GM21526 (cell line): ENCODE data around the gene MED13L.
A peak's percentile ranks its signal among the peaks of the same experiment; 100 is the strongest.
"Not testable (repeated sequence)": the region's sequence is repeated elsewhere in the genome, so short reads cannot be mapped to it uniquely, and the experiment has no call there.

Experiments
- ATAC-seq: cut with Tn5 transposase; IDR thresholded peaks from one replicate; pipeline ENCODE4 v1.9.1; 2021; ENCODE audit warnings: moderate library complexity; ENCODE audit not compliant: unreplicated experiment, low FRiP score

Gene MED13L

DNA sequence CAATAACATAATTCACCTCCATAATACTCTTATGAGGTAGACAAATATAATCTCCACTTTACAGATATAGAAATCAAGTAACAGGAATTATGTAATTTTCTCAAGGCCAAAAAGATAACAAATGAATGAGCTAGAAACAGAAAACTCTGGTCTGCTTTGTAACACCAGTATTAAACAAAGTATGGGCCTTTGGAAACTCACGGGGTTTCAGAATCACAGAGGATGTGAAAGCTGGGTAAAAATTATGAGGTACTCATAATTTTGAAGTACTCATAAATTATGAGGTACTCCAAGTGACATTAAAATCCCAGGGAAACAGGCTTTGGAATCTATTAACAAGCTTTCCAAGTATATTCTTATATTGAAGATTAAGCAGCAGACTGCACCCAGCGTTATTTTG, 140.2 kb downstream of the MED13L start:
- ATAC-seq = no peak

DNA sequence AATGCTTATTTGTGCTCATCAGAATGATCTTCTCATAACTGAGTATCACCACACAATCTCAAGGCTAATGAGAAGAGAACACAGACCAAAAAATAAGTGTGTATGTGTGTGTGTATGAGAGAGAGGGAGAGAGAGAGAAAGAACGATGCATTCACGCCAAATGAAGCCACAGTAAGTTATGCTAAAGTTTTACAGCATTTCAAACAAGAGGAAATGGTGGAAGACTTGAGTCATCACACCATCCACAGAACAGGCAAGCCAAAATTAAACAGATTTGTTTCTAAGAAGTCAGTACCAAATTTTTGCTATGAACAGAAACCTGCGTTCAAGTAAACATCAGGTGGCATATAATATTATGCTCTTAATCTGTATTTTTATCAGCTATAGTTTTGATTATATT, 141.2 kb downstream of the MED13L start:
- ATAC-seq = no peak

GRCh38 chr12:116135209-116135930, 142.1 kb downstream of the MED13L start:
- no peak for ATAC-seq

- no peak for ATAC-seq
These were observed 143.8 kb downstream of the MED13L start for GRCh38 chr12:116133636-116134214.

DNA sequence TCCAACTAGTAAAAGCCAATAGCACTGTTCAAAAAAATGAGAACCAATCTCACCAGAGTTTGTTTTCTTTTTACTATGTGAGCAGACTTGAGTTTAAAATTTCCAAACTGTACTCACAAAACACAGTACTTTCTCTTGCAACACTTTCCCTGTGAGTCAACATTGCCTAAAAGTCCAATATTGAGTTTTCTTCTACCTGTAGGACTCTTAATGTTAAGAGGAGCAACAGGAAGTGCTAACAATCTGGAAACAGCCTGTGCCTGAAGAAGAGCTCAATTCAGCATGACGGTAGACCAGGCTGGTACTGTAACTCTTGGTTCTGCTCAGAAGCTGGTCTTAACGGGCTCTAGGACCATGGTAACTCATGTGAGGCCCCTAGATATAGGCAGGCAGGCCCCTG, 144.3 kb downstream of the MED13L start:
- no peak for ATAC-seq

GRCh38 chr12:116131987-116132386, 145.5 kb downstream of the MED13L start:
- ATAC-seq = not testable (repeated sequence)

DNA sequence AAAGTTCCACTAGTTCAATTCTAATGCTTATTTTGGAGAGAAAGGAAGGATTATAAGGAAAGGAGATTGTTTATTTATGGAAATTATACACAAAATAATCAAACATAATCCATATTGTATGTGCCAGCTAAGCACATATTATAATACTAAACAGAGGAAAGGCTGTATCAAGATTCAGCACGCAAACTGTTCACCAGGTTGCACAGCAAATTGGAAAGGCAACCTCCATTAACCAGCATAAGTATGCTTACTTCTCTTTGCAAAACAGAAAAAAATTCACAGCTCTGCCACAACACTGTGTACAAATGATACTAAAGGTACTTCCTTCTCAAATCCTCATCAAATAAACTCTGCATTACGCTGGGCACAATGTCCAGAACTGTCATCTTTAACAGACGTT, 146.3 kb downstream of the MED13L start:
- ATAC-seq = no peak

DNA sequence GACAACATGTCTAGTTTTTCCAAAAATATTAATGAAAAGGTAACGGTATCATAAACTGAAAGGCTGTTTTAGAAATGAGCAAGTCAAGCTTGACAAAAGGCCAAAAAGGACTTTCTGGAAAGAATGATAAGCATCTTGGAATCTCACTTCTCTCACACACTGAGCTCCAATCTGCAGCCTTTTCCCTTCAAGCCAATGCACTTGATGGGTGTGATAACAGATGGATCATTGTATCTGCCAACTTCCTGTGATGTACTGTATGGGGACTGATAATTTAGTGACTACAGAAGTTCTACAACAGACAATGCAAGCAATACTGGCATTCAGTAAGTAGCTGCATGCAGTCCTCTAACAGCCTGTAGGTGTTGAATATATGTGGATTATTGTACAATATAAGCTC, 147.1 kb downstream of the MED13L start:
- ATAC-seq = no peak

DNA sequence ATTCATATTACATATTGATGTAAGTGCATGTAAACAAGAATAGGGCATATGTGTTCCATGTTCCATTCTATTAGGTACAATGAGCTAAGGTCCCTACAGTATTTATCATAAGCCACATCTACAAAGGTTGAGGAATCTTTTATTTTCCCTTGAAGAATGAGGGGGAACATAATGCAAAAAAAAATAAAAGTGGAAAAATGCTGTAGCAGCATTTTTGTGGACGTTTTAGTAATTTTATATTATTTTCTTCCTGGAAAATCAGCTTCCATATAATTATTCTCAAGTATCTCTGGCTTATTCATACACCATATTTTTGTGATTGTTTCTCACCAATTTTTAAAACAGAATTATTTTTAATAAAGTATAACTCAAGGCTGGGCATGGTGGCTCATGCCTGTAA, 148.7 kb downstream of the MED13L start:
- no peak for ATAC-seq

- ATAC-seq = no peak
These were observed 149.6 kb downstream of the MED13L start for GRCh38 chr12:116127859-116128258.

DNA sequence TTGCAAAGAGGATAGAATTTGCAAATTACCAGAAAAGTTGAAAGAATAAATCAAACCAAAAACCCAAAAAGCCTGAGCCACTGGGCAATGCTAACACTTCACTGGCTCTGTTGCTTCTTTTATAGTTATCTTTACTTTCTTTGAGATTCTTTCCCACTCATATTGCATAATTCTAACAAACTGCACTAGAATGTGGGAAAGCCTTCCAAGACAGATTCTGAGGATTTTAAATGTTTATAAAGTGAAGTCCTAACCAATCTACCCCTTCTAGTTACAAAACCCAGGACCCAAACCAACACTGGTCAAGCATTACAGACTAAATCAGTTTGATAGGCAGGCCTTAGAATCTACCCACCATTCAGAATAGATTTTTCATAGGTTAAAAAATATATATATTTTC, 150.9 kb downstream of the MED13L start:
- no peak for ATAC-seq

GRCh38 chr12:116125956-116126566, 151.4 kb downstream of the MED13L start:
- no peak for ATAC-seq

DNA sequence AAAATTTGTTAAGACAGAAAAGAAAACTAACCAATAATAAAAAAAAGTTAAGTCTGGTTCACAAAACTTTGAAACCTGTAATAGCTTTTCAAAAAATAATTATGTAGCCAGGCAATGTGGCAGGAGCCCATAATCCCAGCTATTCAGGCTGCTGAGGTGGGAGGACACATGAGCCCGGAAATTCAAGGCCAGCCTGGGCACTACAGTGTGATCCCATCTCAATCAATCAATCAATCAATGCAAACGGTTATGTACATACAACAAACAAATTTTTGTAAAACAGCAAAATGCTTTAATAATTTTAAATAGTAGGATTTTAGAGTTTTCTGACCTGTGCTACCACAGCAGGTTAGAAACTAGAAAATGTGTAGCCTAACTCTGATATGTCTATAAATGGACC, 152.4 kb downstream of the MED13L start:
- ATAC-seq = no peak

DNA sequence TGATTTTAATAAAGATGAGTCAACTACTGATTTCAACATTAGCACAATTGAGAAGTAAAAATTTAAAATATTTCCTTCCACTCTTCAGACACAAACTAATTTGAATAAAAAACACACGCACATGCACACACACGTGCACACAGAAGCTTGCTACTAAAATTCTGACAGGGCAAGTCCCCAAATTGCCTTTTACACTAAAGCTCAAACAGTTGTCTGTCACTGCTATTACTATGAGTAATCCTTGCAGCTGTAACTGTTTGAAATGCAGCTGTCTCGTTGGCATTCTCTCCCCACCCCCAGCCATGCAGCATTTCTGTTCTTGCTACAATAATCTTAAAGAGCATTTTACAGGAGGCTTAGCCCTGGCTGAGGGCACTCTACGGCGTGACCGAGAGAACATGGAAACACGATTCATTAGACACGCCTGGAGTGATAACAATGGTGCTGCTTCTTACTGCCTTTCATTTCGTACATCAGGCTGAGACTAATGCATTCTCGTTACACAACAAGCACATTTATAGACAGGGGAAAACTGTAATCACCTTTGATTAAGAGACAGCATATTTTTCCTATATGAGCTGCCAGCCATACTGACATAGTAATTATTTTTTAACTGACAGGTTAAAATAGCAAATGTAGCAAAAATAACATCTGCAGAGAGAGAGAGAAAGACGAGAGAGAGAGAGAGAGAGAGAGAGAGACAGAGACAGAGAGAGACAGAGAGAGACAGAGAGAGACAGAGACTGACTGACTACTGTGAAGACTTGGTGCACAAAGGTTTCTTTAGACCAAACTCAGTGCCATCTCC, 153.8 kb downstream of the MED13L start:
- ATAC-seq = peak; percentile 73

- ATAC-seq = no peak
These were observed 154.9 kb downstream of the MED13L start for GRCh38 chr12:116122628-116123027.

DNA sequence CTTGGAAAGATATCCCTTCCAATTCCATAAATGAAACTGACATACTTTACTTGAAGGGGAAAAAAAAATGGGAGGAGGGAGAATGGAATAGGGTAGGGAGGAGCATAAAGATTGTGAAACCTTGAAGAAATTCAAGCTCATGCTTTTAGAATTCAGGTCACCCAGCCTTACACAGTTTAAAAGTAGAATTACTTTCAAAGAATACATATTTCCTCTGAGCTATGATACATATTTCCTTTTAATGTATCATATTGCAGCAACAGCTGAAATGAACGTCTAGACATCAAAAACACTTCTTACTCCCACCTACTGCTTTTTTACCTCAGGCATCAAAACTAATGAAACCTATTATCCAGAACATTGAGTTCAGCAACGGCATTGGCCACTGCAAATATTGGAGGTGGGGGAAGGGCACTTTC, 156.0 kb downstream of the MED13L start:
- ATAC-seq = no peak

- ATAC-seq = no peak
These were observed 160.7 kb downstream of the MED13L start for GRCh38 chr12:116116650-116117424.

GRCh38 chr12:116113398-116114130, 163.9 kb downstream of the MED13L start:
- no peak for ATAC-seq

GRCh38 chr12:116106870-116107269, 170.6 kb downstream of the MED13L start:
- ATAC-seq = no peak
